HG03060 (cell line): ENCODE measurements around the gene MFSD2A.
"Not testable (repeated sequence)": the region's sequence is repeated elsewhere in the genome, so short reads cannot be mapped to it uniquely, and the experiment has no call there.

Experiments used
- ATAC-seq: cut with Tn5 transposase; IDR thresholded peaks from one replicate; pipeline ENCODE4 v1.9.1; 2021; ENCODE audit warnings: low read depth, moderate number of reproducible peaks; ENCODE audit not compliant: unreplicated experiment

MFSD2A gene

DNA sequence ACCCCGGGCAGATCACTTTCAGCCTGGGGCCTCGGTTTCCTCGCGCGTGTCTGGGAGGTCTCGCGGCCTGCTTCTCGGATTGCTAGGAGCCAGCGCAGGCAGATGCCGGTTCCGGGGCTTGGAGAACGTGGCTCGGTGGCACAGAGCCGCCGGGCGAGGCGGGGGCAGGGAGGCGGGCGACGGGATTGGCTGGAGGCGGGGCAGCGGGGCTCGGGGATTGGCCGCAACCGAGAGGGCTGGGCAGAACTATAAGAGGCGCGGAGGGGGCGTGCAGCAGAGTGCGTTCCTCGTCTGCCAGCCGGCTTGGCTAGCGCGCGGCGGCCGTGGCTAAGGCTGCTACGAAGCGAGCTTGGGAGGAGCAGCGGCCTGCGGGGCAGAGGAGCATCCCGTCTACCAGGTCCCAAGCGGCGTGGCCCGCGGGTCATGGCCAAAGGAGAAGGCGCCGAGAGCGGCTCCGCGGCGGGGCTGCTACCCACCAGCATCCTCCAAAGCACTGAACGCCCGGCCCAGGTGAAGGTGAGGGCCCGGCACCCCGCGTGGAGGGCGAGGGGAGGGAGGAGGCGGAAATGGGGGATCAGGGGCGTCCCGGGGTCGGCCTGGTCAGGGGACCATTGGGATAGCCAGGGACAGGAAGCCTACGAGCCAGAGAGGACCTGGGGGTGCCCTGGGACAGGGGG, at the start of gene MFSD2A:
MFSD2A (plus strand) TSS at position 276 of the 677 bp plus-strand sequence; CDS start at position 424, 148 bp downstream.
- ATAC-seq = no peak

DNA sequence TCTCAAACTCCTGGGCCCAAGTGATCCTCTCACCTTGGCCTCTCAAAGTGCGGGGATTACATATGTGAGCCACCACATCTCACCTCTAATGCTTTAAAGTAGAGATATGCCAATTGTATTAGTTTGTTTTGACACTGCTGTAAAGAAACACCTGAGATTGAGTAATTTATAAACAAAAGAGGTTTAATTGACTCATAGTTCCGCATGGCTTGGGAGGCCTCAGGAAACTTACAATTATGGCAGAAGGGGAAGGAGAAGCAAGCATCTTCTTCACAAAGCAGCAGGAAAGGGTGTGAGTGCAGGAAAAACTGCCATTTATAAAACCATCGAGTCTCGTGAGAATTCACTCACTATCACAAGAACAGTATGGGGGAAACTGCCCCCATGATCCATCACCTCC, 49.8 kb upstream of the MFSD2A start:
- ATAC-seq = no peak

GRCh38 chr1:39907528-39908453, 47.2 kb upstream of the MFSD2A start:
- no peak for ATAC-seq

DNA sequence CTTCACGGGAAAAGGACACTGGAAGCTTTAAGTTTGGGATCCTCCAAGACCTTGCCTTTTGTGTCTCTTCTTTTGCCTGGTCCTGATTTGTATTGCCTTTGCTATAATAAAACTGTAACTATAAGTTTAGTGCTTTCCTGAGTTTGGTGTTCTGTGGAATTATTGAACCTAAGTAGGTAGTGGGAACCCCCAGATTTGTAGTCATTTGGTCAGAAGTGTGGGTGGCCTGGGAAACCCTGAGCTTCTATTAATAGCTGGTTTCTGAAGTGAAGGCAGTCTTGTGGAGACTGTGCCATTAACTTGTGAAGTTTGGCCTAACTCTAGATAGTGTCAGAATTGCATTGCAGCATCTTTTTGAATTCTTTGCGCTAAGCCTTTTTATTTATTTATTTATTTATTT, 46.4 kb upstream of the MFSD2A start:
- no peak for ATAC-seq

DNA sequence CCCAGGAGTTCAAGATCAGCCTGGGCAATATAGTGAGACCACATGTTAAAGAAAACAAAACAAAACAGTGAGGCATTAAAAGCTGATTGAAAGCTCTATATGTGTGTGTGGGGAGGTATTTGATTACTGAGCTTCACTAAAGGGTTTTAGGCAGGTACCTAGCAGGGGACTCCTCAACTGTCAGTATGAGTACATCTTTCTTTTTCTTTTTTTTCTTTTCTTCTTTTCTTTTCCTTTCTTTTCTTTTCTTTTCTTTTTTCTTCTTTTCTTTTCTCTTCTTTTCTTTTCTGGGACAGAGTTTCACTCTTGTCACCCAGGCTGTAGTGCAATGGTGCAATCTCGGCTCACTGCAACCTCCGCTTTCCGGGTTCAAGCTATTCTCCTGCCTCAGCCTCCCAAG, 44.7 kb upstream of the MFSD2A start:
- no peak for ATAC-seq

DNA sequence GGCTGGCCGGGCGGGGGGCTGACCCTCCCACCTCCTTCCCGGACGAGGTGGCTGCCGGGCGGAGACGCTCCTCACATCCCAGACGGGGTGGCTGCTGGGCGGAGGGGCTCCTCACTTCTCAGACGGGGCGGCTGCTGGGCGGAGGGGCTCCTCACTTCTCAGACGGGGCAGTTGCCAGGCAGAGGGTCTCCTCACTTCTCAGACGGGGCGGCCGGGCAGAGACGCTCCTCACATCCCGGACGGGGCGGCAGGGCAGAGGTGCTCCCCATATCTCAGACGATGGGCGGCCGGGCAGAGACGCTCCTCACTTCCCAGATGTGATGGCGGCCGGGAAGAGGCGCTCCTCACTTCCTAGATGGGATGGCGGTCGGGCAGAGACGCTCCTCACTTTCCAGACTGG, 41.8 kb upstream of the MFSD2A start:
- ATAC-seq = not testable (repeated sequence)

DNA sequence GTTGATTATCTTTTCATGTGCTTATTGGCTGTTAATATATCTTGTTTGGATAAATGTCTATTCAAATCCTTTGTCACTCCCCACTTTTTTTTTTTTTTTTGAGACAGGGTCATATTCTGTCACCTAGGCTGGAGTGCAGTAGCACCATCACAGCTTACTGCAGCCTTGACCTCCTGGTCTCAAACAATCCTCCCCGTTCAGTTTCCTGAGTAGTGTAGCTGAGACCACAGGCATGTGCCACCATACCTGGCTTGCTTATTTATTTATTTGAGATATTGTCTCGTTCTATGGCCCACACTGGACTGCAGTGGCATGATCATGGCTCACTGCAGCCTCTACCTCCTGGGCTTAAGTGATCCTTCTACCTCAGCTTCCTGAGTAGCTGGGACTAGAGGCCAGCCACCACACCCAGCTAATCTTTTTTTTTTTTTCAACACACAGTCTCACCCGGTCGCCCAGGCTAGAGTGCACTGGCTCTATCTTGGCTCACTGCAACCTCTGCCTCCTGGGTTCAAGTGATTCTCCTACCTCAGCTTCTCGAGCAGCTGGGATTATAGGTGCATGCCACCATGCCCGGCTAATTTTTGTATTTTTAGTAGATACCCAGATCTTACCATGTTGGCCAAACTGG, 39.3 kb upstream of the MFSD2A start:
- ATAC-seq = no peak

DNA sequence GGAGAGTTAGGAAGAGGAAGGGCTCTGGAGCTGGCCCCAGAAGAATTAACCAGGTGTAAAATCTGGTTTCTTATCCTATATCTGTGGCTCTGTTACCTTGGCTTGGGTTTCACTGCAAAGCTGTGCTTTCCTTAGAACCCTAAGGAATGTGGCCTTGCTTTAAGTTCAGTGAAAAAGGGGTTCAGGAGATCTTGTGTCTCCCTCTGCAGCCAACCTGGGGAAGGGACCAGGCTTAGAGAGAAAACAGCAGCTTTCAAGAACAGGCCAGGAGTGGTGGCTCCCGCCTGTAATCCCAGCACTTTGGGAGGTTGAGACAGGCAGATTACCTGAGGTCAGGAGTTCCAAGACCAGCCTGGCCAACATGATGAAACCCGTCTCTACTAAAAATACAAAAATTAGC, 37.1 kb upstream of the MFSD2A start:
- no peak for ATAC-seq

DNA sequence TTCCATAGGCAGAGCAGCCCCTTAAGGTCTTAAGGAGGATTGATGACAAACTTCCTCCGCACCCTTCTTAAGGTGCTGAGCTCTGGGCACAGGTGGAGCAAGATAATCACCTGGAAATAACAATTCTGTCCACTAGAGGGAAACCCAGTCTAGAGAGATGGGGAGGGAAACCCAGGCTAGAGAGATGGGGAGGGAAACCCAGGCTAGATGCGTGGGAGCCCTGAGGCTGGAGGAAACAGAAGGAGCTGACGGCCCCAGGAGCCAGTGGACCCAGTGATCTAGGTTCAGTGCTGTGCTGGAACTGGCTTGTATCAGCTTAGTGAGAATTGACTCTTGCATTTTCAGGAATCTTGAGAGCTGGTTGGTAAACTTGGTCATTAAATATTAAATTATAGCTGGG, 35.4 kb upstream of the MFSD2A start:
- ATAC-seq = no peak

GRCh38 chr1:39922251-39922688, 32.7 kb upstream of the MFSD2A start:
- ATAC-seq = no peak

GRCh38 chr1:39925721-39926342, 29.1 kb upstream of the MFSD2A start:
- ATAC-seq = no peak

- no peak for ATAC-seq
Measured at GRCh38 chr1:39926343-39926793, 28.6 kb upstream of the MFSD2A start.

- no peak for ATAC-seq
Measured at GRCh38 chr1:39926820-39927219, 28.1 kb upstream of the MFSD2A start.

- ATAC-seq = no peak
Measured at GRCh38 chr1:39927538-39927937, 27.4 kb upstream of the MFSD2A start.

DNA sequence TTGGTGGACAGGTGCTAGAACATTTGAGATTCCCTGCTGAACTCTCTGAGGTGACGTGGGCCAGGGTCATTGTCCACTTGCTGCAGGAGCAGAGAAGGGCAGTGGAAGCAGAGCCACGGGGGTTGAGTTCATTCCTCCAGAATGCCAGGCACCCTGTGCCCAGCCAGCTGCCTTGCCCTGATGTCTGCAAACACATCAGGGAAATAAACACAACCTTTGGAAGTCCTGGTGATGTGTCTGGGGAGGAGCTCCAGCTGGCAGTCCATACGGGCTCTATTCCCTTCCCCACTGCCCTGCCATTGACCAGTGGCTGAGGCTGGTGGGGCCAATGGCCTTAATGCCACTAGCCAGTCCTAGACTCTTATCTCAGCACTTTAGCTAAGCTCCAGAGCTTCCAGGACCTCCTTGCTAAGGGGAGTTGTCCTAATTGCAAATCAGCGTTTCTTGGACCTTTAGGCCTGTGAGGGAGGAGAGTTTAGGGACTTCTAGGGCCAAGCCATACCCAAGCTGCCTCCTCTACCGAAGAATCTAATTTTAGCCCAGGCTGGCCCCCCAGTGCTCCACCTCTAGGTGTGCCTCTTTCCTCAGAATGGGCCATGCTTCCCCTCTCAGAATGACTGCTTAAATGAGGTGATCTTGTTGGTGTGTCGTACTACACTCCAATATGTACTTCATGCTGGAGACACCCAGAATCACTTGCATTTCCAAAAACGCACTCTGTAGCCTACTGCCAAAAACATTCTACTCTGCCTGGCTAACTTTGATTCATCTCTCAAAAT, 25.9 kb upstream of the MFSD2A start:
- no peak for ATAC-seq

GRCh38 chr1:39933956-39934941, 20.7 kb upstream of the MFSD2A start:
- ATAC-seq = no peak

DNA sequence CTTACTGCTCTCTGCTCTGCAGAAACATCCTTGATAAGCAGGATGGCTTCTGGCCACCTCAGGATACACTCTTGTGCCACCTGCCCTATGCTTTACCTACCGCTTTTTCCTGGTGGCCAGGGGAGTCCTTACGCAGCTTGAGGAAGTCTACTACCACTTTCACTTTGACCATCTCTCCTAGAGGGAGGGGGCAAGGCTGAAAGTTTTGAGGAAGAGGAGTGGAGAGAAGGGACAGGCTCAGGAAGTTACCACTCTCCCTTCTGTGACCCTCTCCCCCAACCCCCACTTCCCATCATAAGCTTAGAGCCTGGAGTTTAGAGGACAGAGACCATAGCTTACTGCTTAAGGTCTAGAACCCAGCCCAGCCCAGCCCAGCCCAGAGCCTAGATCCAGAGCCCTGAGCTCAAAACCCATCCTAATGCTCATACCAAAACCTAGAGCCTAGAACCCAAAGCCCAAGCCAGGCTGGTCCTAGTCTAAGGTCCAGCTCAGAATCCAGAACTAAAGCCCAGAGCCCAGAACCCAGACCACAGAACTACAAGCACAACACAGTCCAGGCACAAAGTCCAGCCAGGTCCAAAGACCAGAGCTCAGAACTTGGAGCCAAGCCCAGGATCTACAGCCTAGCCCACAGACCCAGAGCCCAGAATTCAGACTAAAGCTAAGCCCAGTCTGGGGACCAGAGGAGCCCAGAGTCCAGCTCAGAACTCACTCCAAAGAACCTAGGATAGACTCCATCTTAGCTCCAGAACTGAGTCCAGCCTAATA, 18.0 kb upstream of the MFSD2A start:
- ATAC-seq = no peak

DNA sequence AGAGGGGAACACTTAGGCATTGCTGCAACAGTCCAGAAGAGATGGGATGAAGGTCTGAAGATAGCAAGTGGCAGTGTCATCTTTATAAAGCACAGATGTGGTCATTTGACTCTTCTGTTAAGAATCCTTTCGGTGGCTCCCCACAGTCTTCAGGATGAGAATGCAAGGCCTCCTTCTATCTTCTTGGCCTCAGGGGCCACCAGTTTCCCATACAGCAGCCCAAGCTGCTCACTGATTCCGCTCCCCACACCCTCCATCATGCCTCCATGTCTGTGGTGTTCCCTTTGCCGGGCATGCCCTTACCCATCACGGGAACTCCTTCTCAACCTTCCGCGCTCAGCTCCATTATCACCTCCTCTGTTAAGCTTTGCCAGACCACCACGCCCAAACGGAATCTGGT, 16.1 kb upstream of the MFSD2A start:
- ATAC-seq = no peak
